B cell (primary cell): ENCODE data around the gene KAZN.

Experiments used
- CTCF ChIP-seq: fragments of 200-600 bp; IDR thresholded peaks from one replicate; pipeline ENCODE4 v1.8.0; 2022; ENCODE audit warnings: antibody characterized with exemption, mild to moderate bottlenecking
- EZH2 ChIP-seq: IDR thresholded peaks from 2 replicates; pipeline ENCODE4 v1.6.1; 2012; ENCODE audit warnings: borderline replicate concordance, low read depth, mild to moderate bottlenecking, moderate library complexity, low read length; ENCODE audit not compliant: insufficient read depth, poor library complexity, severe bottlenecking

- TF ChIP-seq EZH2, result no peak
- no peak for TF ChIP-seq CTCF
These were observed 508.7 kb downstream of the KAZN start for GRCh38 chr1:15107058-15107687.
